GM19240 (cell line): Measurements from ENCODE around the gene GNA12.

Experiments
- DNase-seq: peaks from one replicate; pipeline ENCODE4 v3.0.0; 2011; ENCODE audit warnings: low spot score; ENCODE audit not compliant: insufficient read length

Gene GNA12

GRCh38 chr7:2844153-2845033, at the start of gene GNA12:
Gene GNA12 (minus strand): TSS chr7:2844308. CDS start chr7:2844161, 147 bp downstream.
- DNase-seq = peak; percentile 96

GRCh38 chr7:2893411-2893861, 49.3 kb upstream of the GNA12 start:
- DNase-seq = no peak

GRCh38 chr7:2892549-2892948, 48.4 kb upstream of the GNA12 start:
- no peak for DNase-seq

GRCh38 chr7:2887816-2888215, 43.7 kb upstream of the GNA12 start:
- DNase-seq = no peak

- DNase-seq = peak; percentile 73
Observed at GRCh38 chr7:2886900-2887299, 42.8 kb upstream of the GNA12 start.

- DNase-seq = no peak
Observed at GRCh38 chr7:2886391-2886790, 42.3 kb upstream of the GNA12 start.

- no peak for DNase-seq
Observed at GRCh38 chr7:2884161-2884560, 40.1 kb upstream of the GNA12 start.

GRCh38 chr7:2883101-2883500, 39.0 kb upstream of the GNA12 start:
- no peak for DNase-seq

- DNase-seq = no peak
Observed at GRCh38 chr7:2882111-2882510, 38.0 kb upstream of the GNA12 start.

GRCh38 chr7:2880874-2881533, 36.9 kb upstream of the GNA12 start:
- no peak for DNase-seq

GRCh38 chr7:2880051-2880450, 35.9 kb upstream of the GNA12 start:
- DNase-seq = no peak

GRCh38 chr7:2879354-2879753, 35.2 kb upstream of the GNA12 start:
- DNase-seq = no peak

- DNase-seq = no peak
Observed at GRCh38 chr7:2878306-2878705, 34.2 kb upstream of the GNA12 start.

GRCh38 chr7:2876031-2876731, 32.1 kb upstream of the GNA12 start:
- no peak for DNase-seq

- no peak for DNase-seq
Observed at GRCh38 chr7:2873686-2874551, 29.8 kb upstream of the GNA12 start.

- no peak for DNase-seq
Observed at GRCh38 chr7:2873146-2873545, 29.0 kb upstream of the GNA12 start.

- no peak for DNase-seq
Observed at GRCh38 chr7:2872296-2872874, 28.3 kb upstream of the GNA12 start.

- DNase-seq = no peak
Observed at GRCh38 chr7:2870471-2870931, 26.4 kb upstream of the GNA12 start.

- DNase-seq = no peak
Observed at GRCh38 chr7:2869981-2870380, 25.9 kb upstream of the GNA12 start.

GRCh38 chr7:2866601-2867000, 22.5 kb upstream of the GNA12 start:
- DNase-seq = no peak
